ENCODE results near the gene TEX54. TPM values are rescaled to one million over a fixed set of nuclear protein-coding genes. Genes with fewer than 3 reads are reported as not detected.

TEX54 gene
- total and polyA plus RNA-seq, 2 donors (not counting 1 experiment from before 2014, with no cell fraction given), result not detected

DNA sequence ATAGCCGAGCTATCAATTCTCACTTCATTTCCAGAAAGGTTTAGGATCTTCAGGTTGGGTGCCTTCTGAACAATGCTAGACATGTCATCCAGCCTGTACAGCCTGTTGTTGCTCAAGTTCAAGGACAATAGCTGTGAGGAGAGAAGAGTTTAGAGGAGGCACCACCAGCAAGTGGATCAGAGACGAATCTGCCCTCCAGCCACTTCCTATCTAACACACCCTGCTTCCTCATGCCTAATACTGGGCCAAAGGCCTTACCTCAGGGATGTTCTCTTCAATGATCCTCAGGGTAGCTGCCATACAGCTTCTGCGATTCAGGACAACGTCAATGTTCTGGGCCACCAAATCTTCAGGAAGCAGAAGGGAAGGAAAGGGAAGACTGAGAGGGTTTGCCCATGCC lies 31.6 kb downstream of the TEX54 start:
- TF ChIP-seq, protein P1, sequence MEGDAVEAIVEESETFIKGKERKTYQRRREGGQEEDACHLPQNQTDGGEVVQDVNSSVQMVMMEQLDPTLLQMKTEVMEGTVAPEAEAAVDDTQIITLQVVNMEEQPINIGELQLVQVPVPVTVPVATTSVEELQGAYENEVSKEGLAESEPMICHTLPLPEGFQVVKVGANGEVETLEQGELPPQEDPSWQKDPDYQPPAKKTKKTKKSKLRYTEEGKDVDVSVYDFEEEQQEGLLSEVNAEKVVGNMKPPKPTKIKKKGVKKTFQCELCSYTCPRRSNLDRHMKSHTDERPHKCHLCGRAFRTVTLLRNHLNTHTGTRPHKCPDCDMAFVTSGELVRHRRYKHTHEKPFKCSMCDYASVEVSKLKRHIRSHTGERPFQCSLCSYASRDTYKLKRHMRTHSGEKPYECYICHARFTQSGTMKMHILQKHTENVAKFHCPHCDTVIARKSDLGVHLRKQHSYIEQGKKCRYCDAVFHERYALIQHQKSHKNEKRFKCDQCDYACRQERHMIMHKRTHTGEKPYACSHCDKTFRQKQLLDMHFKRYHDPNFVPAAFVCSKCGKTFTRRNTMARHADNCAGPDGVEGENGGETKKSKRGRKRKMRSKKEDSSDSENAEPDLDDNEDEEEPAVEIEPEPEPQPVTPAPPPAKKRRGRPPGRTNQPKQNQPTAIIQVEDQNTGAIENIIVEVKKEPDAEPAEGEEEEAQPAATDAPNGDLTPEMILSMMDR (conservative IDR thresholded peaks at IDR 0.05 in 1 of 2, IDR thresholded peaks at IDR 0.05 in 1 of 2; ENCODE audit: low read depth in 1 of 2, low read length in 2 of 2), result no peak
- TF ChIP-seq EZH2 (IDR thresholded peaks at IDR 0.05; ENCODE audit: low read length, missing control alignments), result no peak
- no peak overlapping the region for H2AFZ ChIP-seq (ENCODE audit: low read length)
- peaks cover 24% of the 10 kb centered on the region for H3K79me2 ChIP-seq (ENCODE audit: control insufficient read depth, insufficient read depth, low read length)
- H3K4me3 ChIP-seq (replicated peaks in 1 of 4; ENCODE audit: control extremely low read depth in 1 of 4, insufficient read depth in 1 of 4, low read depth in 3 of 4, low read length in 4 of 4), result no peak overlapping the region
- DNase-seq (ENCODE audit: low read depth in 2 of 2), result no peak
- H3K27ac ChIP-seq (ENCODE audit: insufficient read depth, low read length), result no peak overlapping the region
- peaks cover 29% of the 10 kb centered on the region for H3K36me3 ChIP-seq (ENCODE audit: control insufficient read depth, insufficient read depth, low read length)
- H4K20me1 ChIP-seq (ENCODE audit: control insufficient read depth, extremely low read depth, insufficient read depth, low read length), result no peaks in the 10 kb centered on the region
- H3K4me2 ChIP-seq (ENCODE audit: extremely low read depth, insufficient read depth, low read length), result no peak overlapping the region
- H3K4me1 ChIP-seq (ENCODE audit: control insufficient read depth, extremely low read depth, insufficient read depth, low read length), result peaks cover 4% of the 10 kb centered on the region
- no peak overlapping the region for H3K9ac ChIP-seq (ENCODE audit: insufficient read depth, low read length)
- H3K9me3 ChIP-seq (ENCODE audit: control insufficient read depth, insufficient read depth, low read depth, low read length), result no peaks in the 10 kb centered on the region
- no peaks in the 10 kb centered on the region for H3K27me3 ChIP-seq (ENCODE audit: control insufficient read depth, insufficient read depth, low read length)

DNA sequence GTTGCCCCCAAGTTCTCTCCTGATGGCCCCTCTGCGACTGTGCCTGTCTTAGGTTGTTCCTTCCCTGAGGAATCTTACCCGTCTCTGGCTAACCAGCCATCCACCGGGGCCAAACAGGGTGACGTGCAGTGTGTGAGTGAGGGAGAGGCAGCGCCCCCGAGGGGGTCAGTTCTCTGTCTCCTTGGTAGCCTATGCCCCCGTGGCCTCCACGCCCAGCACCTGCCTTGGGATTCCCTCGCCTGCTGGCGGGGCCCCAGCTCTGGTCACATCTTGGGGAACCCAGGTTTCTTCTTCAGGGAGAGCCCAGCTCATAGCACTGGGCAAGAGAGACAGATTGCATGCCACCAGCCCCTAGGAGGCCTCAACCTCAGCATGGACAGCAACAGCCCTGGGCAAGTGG lies 33.2 kb downstream of the TEX54 start:
- Histone ChIP-seq H4K20me1 (ENCODE audit: control insufficient read depth, extremely low read depth, insufficient read depth, low read length) (no peaks in the 10 kb centered on the region), H3K79me2 (ENCODE audit: control insufficient read depth, insufficient read depth, low read length) (peaks cover 16% of the 10 kb centered on the region), H3K4me2 (ENCODE audit: extremely low read depth, insufficient read depth, low read length) (no peak overlapping the region), H3K4me3 (replicated peaks in 1 of 4; ENCODE audit: control extremely low read depth in 1 of 4, insufficient read depth in 1 of 4, low read depth in 3 of 4, low read length in 4 of 4) (no peak overlapping the region), H3K36me3 (ENCODE audit: control insufficient read depth, insufficient read depth, low read length) (peaks cover 34% of the 10 kb centered on the region), H3K27ac (ENCODE audit: insufficient read depth, low read length) (no peak overlapping the region), H2AFZ (ENCODE audit: low read length) (no peak overlapping the region), H3K9me3 (ENCODE audit: control insufficient read depth, insufficient read depth, low read depth, low read length) (no peaks in the 10 kb centered on the region), H3K9ac (ENCODE audit: insufficient read depth, low read length) (no peak overlapping the region), H3K4me1 (ENCODE audit: control insufficient read depth, extremely low read depth, insufficient read depth, low read length) (no peaks in the 10 kb centered on the region), H3K27me3 (ENCODE audit: control insufficient read depth, insufficient read depth, low read length) (no peaks in the 10 kb centered on the region)
- TF ChIP-seq, protein P1 (conservative IDR thresholded peaks at IDR 0.05 in 1 of 2, IDR thresholded peaks at IDR 0.05 in 1 of 2; ENCODE audit: low read depth in 1 of 2, low read length in 2 of 2), result no peak
- no peak for TF ChIP-seq EZH2 (IDR thresholded peaks at IDR 0.05; ENCODE audit: low read length, missing control alignments)
- no peak for DNase-seq (ENCODE audit: low read depth in 2 of 2)

DNA sequence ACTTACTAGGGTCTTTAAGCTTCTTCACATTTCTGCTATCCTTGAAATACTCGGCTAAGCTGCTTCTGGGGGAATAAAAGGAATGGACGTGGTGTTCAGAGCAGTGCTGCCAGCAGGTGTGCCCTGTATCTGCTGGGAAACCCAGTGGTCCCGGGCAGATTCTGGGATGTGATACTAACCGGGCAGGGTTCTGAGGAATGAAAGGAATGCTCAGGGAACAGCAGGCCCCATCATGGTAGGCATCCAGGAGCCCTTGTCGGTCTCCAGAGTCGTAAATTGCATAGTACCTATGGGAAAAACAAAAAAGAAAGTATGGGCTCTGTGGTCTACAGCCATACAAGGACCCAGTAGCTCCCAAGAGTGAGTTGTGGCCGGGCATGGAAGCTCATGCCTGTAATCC lies 36.4 kb downstream of the TEX54 start:
- no peak for DNase-seq (ENCODE audit: low read depth in 2 of 2)
- Histone ChIP-seq H3K79me2 (ENCODE audit: control insufficient read depth, insufficient read depth, low read length) (peaks cover 5% of the 10 kb centered on the region), H3K4me3 (replicated peaks in 1 of 4; ENCODE audit: control extremely low read depth in 1 of 4, insufficient read depth in 1 of 4, low read depth in 3 of 4, low read length in 4 of 4) (no peak overlapping the region), H3K4me1 (ENCODE audit: control insufficient read depth, extremely low read depth, insufficient read depth, low read length) (peaks cover 5% of the 10 kb centered on the region), H2AFZ (ENCODE audit: low read length) (no peak overlapping the region), H3K27me3 (ENCODE audit: control insufficient read depth, insufficient read depth, low read length) (no peaks in the 10 kb centered on the region), H4K20me1 (ENCODE audit: control insufficient read depth, extremely low read depth, insufficient read depth, low read length) (no peaks in the 10 kb centered on the region), H3K9ac (ENCODE audit: insufficient read depth, low read length) (no peak overlapping the region), H3K4me2 (ENCODE audit: extremely low read depth, insufficient read depth, low read length) (no peak overlapping the region), H3K9me3 (ENCODE audit: control insufficient read depth, insufficient read depth, low read depth, low read length) (no peaks in the 10 kb centered on the region), H3K36me3 (ENCODE audit: control insufficient read depth, insufficient read depth, low read length) (peaks cover 35% of the 10 kb centered on the region), H3K27ac (ENCODE audit: insufficient read depth, low read length) (no peak overlapping the region)
- TF ChIP-seq, protein P1 (conservative IDR thresholded peaks at IDR 0.05 in 1 of 2, IDR thresholded peaks at IDR 0.05 in 1 of 2; ENCODE audit: low read depth in 1 of 2, low read length in 2 of 2), result no peak
- TF ChIP-seq EZH2 (IDR thresholded peaks at IDR 0.05; ENCODE audit: low read length, missing control alignments), result no peak

Measured in fibroblast of lung (primary cell).